Measurements from ENCODE around the gene GSTM3. TPM values are rescaled to one million over a fixed set of nuclear protein-coding genes. Genes with fewer than 3 reads are reported as not detected.

Gene GSTM3
- total RNA-seq, 2 experiments from 2014 or later: not detected

DNA sequence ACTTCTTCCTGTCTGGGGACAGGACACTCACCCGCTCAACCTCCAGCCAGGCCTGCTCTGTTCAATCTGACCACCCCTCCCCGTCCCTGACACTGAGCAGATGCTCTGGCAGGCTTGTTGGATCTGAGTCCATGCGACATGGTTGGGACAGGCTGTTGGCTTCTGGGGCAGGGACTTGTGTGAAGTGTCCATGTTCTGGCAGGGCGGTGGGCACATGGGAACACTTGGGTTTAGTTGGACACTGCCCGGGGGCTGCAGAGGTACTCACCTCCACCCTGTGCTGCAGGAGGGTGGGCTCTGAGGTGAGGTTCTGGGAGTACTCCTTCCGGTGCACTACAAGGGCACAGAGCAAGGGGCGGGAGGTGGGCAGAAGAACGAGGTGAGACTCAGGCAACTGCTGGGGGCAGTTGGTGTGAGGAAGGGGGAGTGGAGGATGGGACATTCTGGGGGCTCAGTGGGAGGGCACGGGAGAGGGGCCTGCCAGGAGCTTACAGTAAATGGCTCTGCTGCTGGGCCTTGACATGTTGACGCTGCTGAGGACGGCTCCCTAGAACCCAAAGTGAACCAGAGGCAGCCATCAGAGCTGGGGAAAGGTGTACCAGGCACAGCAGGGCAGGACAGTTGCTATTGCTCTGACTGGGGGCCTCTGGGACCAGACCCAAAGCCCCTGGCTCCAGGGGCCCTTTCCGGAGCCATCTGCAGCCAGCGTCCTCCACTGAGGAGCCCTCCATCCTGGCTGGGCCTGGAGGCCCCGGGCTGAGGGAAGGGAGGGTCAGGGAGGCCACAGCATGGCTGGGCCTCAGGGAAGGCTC, 20.6 kb upstream of the GSTM3 start:
- CTCF ChIA-PET (ENCODE audit: unreplicated experiment): interaction anchor here (1.1 kb wide), 1 partner anchor 122 kb away, joined by 3 read pairs; no protein-coding TSS in a partner anchor
- TF ChIP-seq CTCF (conservative IDR thresholded peaks at IDR 0.05; ENCODE audit: low read length) (no peak), EZH2phosphoT487 (IDR thresholded peaks at IDR 0.05; ENCODE audit: borderline replicate concordance, low read depth, low read length) (no peak)
- Histone ChIP-seq H3K4me3 (ENCODE audit: low read depth, low read length, poor library complexity, severe bottlenecking) (no peak overlapping the region), H3K27ac (ENCODE audit: low read depth, low read length, poor library complexity, severe bottlenecking) (no peak overlapping the region), H3K4me1 (ENCODE audit: insufficient read depth, low read length, poor library complexity, severe bottlenecking) (no peaks in the 10 kb centered on the region), H3K4me2 (ENCODE audit: low read length) (no peak overlapping the region), H3K9me3 (ENCODE audit: low read length) (no peaks in the 10 kb centered on the region), H2AFZ (ENCODE audit: low read length) (no peak overlapping the region), H3K79me2 (ENCODE audit: insufficient read depth, low read depth, low read length) (no peaks in the 10 kb centered on the region), H3K9me2 (ENCODE audit: insufficient read depth, low read length) (no peaks in the 10 kb centered on the region), H3K36me3 (ENCODE audit: insufficient read depth, low read length) (no peaks in the 10 kb centered on the region), H4K20me1 (ENCODE audit: insufficient read depth, low read length) (no peaks in the 10 kb centered on the region)
- BruUV-seq (replicated peaks): no TSS peak
- no peak for DNase-seq (ENCODE audit: low spot score)
- POLR2A ChIA-PET: no interaction called here
- intact Hi-C loops (cut with micrococcal nuclease; ENCODE audit: unreplicated experiment): no loop called here

DNA sequence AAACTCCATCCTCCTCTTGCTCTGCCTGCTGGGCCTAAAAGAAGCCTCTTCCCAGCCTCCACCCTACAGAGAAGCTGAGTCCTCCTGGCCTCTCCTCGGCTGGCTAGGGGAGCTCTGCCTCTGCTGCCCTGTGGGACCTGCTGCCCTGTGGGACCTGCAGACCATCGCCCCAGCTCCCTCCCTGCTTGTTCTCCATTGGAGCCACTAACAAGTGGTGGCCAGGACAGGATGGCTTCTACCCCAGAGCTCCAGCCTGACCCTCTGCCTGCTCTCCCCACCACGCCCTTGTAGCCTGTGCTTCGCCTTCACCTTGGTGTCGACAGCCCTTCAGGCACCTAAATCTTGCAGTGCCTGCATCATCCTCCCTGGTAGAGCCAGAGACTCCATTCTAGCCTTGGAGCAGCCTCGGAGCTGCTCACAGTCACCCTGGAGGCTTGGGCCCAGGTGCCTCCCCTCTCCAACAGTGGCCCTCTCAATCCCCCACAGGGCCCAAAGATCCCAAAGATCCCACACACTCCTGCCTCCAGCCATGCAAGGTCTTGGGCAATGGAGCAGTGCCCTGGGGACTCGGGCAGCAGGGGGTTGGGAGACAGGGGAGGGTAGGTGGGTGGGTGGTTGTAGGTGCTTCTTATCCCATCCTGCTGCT, 19.9 kb upstream of the GSTM3 start:
- Histone ChIP-seq H3K27ac (ENCODE audit: low read depth, low read length, poor library complexity, severe bottlenecking) (no peak overlapping the region), H2AFZ (ENCODE audit: low read length) (no peak overlapping the region), H3K4me3 (ENCODE audit: low read depth, low read length, poor library complexity, severe bottlenecking) (no peak overlapping the region), H3K79me2 (ENCODE audit: insufficient read depth, low read depth, low read length) (no peaks in the 10 kb centered on the region), H3K4me2 (ENCODE audit: low read length) (no peak overlapping the region), H3K36me3 (ENCODE audit: insufficient read depth, low read length) (no peaks in the 10 kb centered on the region), H3K4me1 (ENCODE audit: insufficient read depth, low read length, poor library complexity, severe bottlenecking) (no peaks in the 10 kb centered on the region), H4K20me1 (ENCODE audit: insufficient read depth, low read length) (no peaks in the 10 kb centered on the region), H3K9me3 (ENCODE audit: low read length) (no peaks in the 10 kb centered on the region), H3K9me2 (ENCODE audit: insufficient read depth, low read length) (no peaks in the 10 kb centered on the region)
- CTCF ChIA-PET (ENCODE audit: unreplicated experiment): interaction anchor here (1.6 kb wide), 1 partner anchor 14 kb away, joined by 4 read pairs; no protein-coding TSS in a partner anchor
- intact Hi-C loops (cut with micrococcal nuclease; ENCODE audit: unreplicated experiment): no loop called here
- POLR2A ChIA-PET: no interaction called here
- BruUV-seq (replicated peaks): no TSS peak
- TF ChIP-seq CTCF (conservative IDR thresholded peaks at IDR 0.05; ENCODE audit: low read length): no peak
- no peak for TF ChIP-seq EZH2phosphoT487 (IDR thresholded peaks at IDR 0.05; ENCODE audit: borderline replicate concordance, low read depth, low read length)
- DNase-seq (ENCODE audit: low spot score): no peak

Data from OCI-LY7 (cell line).